ENCODE data around the gene STK32B. TPM values are rescaled to one million over a fixed set of nuclear protein-coding genes. Genes with fewer than 3 reads are reported as not detected.

The STK32B gene
- total and polyA plus RNA-seq, 2 experiments from 2014 or later: not detected

GRCh38 chr4:5044341-5044740 lies 6.9 kb upstream of the STK32B start:
- Histone ChIP-seq H3K27me3 (no peaks in the 10 kb centered on the region), H3K36me3 (no peaks in the 10 kb centered on the region), H3K4me3 (no peak overlapping the region), H3K9me3 (ENCODE audit: low read depth) (no peaks in the 10 kb centered on the region), H3K27ac (no peak overlapping the region), H3K4me1 (ENCODE audit: low read depth) (no peaks in the 10 kb centered on the region)
- TF ChIP-seq, protein P1, sequence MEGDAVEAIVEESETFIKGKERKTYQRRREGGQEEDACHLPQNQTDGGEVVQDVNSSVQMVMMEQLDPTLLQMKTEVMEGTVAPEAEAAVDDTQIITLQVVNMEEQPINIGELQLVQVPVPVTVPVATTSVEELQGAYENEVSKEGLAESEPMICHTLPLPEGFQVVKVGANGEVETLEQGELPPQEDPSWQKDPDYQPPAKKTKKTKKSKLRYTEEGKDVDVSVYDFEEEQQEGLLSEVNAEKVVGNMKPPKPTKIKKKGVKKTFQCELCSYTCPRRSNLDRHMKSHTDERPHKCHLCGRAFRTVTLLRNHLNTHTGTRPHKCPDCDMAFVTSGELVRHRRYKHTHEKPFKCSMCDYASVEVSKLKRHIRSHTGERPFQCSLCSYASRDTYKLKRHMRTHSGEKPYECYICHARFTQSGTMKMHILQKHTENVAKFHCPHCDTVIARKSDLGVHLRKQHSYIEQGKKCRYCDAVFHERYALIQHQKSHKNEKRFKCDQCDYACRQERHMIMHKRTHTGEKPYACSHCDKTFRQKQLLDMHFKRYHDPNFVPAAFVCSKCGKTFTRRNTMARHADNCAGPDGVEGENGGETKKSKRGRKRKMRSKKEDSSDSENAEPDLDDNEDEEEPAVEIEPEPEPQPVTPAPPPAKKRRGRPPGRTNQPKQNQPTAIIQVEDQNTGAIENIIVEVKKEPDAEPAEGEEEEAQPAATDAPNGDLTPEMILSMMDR (IDR thresholded peaks at IDR 0.05; ENCODE audit: low read depth, low read length): no peak
- no peak for DNase-seq (ENCODE audit: low read depth in 1 of 2, low spot score in 1 of 2)

DNA sequence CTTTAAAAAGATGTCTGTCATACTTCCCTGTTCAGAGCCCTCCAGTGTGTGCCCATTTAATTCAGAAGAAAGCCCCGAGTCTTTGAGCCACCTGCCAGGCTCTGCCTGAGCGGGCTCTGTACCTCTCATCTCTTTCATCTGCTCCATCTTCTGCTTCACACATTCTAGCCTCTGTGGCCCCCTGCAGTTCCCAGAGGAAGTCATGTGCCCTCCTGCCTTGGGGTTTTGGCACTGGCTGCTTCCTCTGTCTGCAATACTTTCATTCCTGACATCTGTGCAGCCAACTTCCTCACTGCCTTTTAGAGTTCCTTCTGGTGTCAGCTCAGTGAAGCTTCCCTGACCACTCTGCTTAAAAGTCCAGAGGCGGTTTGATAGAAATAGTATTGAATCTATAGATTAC lies 6.2 kb upstream of the STK32B start:
- no peaks in the 10 kb centered on the region for H3K9me3 ChIP-seq (ENCODE audit: low read depth)
- H3K27me3 ChIP-seq: peaks cover under 1% of the 10 kb centered on the region
- H3K27ac ChIP-seq: no peak overlapping the region
- no peaks in the 10 kb centered on the region for H3K4me1 ChIP-seq (ENCODE audit: low read depth)
- no peak overlapping the region for H3K4me3 ChIP-seq
- peak in 1 of 2 donors; percentile 53 for DNase-seq (ENCODE audit: low read depth in 1 of 2, low spot score in 1 of 2)
- TF ChIP-seq, protein P1 (IDR thresholded peaks at IDR 0.05; ENCODE audit: low read depth, low read length): no peak
- no peaks in the 10 kb centered on the region for H3K36me3 ChIP-seq

- DNase-seq (ENCODE audit: low read depth in 1 of 2, low spot score in 1 of 2): no peak
- Histone ChIP-seq H3K36me3 (no peaks in the 10 kb centered on the region), H3K4me3 (no peak overlapping the region), H3K27me3 (peaks cover 35% of the 10 kb centered on the region), H3K27ac (no peak overlapping the region), H3K9me3 (ENCODE audit: low read depth) (no peaks in the 10 kb centered on the region), H3K4me1 (ENCODE audit: low read depth) (peaks cover 4% of the 10 kb centered on the region)
- TF ChIP-seq, protein P1 (IDR thresholded peaks at IDR 0.05; ENCODE audit: low read depth, low read length): no peak
Observed at GRCh38 chr4:5048721-5049120, 2.6 kb upstream of the STK32B start.

- Histone ChIP-seq H3K4me1 (ENCODE audit: low read depth) (peaks cover 4% of the 10 kb centered on the region), H3K9me3 (ENCODE audit: low read depth) (no peaks in the 10 kb centered on the region), H3K36me3 (no peaks in the 10 kb centered on the region), H3K4me3 (peak overlapping the region; percentile 40), H3K27ac (no peak overlapping the region), H3K27me3 (peaks cover 45% of the 10 kb centered on the region)
- DNase-seq (ENCODE audit: low read depth in 1 of 2, low spot score in 1 of 2): peak; percentile 81 to 83
- TF ChIP-seq, protein P1 (IDR thresholded peaks at IDR 0.05; ENCODE audit: low read depth, low read length): peak; percentile 82
Observed at GRCh38 chr4:5050520-5051277, 581 bp upstream of the STK32B start.

- Histone ChIP-seq H3K27ac (no peak overlapping the region), H3K4me3 (no peak overlapping the region), H3K27me3 (peaks cover 45% of the 10 kb centered on the region), H3K36me3 (no peaks in the 10 kb centered on the region), H3K4me1 (ENCODE audit: low read depth) (peaks cover 4% of the 10 kb centered on the region), H3K9me3 (ENCODE audit: low read depth) (no peaks in the 10 kb centered on the region)
- peak in 1 of 2 donors; percentile 1 for DNase-seq (ENCODE audit: low read depth in 1 of 2, low spot score in 1 of 2)
- TF ChIP-seq, protein P1 (IDR thresholded peaks at IDR 0.05; ENCODE audit: low read depth, low read length): no peak
Observed at GRCh38 chr4:5052204-5052702, 973 bp downstream of the STK32B start.

Data from cardiac muscle cell (in vitro differentiated cells and primary cell).